HG02981 (cell line): ENCODE data around the gene BAHCC1.

Source experiments
- ATAC-seq: cut with Tn5 transposase; IDR thresholded peaks from one replicate; pipeline ENCODE4 v1.9.1; 2021; ENCODE audit warnings: mild to moderate bottlenecking, moderate library complexity; ENCODE audit not compliant: unreplicated experiment

Gene BAHCC1

GRCh38 chr17:81459224-81459623 is 64.0 kb downstream of the BAHCC1 start:
- ATAC-seq = no peak

GRCh38 chr17:81459864-81460263 is 64.6 kb downstream of the BAHCC1 start:
- ATAC-seq = no peak

- no peak for ATAC-seq
Observed at GRCh38 chr17:81460856-81461460, 65.7 kb downstream of the BAHCC1 start.

- no peak for ATAC-seq
Observed at GRCh38 chr17:81461607-81462500, 66.6 kb downstream of the BAHCC1 start.

GRCh38 chr17:81462506-81463125 is 67.4 kb downstream of the BAHCC1 start:
- no peak for ATAC-seq

- no peak for ATAC-seq
Observed at GRCh38 chr17:81463506-81463905, 68.2 kb downstream of the BAHCC1 start.

GRCh38 chr17:81464586-81464985 is 69.3 kb downstream of the BAHCC1 start:
- ATAC-seq = no peak

GRCh38 chr17:81465910-81466309 is 70.7 kb downstream of the BAHCC1 start:
- ATAC-seq = no peak

GRCh38 chr17:81466564-81467472 is 71.6 kb downstream of the BAHCC1 start:
- no peak for ATAC-seq

GRCh38 chr17:81468111-81468769 is 73.0 kb downstream of the BAHCC1 start:
- no peak for ATAC-seq

- no peak for ATAC-seq
Observed at GRCh38 chr17:81468770-81469121, 73.5 kb downstream of the BAHCC1 start.

- ATAC-seq = no peak
Observed at GRCh38 chr17:81469266-81469665, 74.0 kb downstream of the BAHCC1 start.

- ATAC-seq = no peak
Observed at GRCh38 chr17:81470270-81470943, 75.2 kb downstream of the BAHCC1 start.

- no peak for ATAC-seq
Observed at GRCh38 chr17:81470944-81471817, 75.9 kb downstream of the BAHCC1 start.

GRCh38 chr17:81471818-81472456 is 76.7 kb downstream of the BAHCC1 start:
- no peak for ATAC-seq

- no peak for ATAC-seq
Observed at GRCh38 chr17:81473019-81473418, 77.8 kb downstream of the BAHCC1 start.

GRCh38 chr17:81474958-81475357 is 79.7 kb downstream of the BAHCC1 start:
- no peak for ATAC-seq

GRCh38 chr17:81476097-81476496 is 80.8 kb downstream of the BAHCC1 start:
- no peak for ATAC-seq
